K562 (cell line): ENCODE measurements around the gene TXNRD2. TPM values are rescaled to one million over a fixed set of nuclear protein-coding genes. Genes with fewer than 3 reads are reported as not detected.

Experiments
- ATAC-seq: fragments of 200-7000 bp; cut with Tn5 transposase; 3 replicates; pipeline ENCODE4 v1.9.1; 2020; ENCODE audit warnings: moderate library complexity
- BruUV-seq: library from RNA; stranded (reverse); fragments of 400-500 nt; replicated peaks from 2 replicates; lab custom pipeline; 2021; lab: Mats Ljungman, UMichigan
- CTCF ChIA-PET: fragments of 300-600 bp; formaldehyde crosslinking; extraction: SDS; loops from one replicate; lab custom pipeline; 2021; ENCODE audit warnings: low intra/inter-chr PET ratio; lab: Yijun Ruan, JAX
- POLR2A ChIA-PET: fragments of 300-600, 350-650 bp; sonication (Branson Sonifier 250); formaldehyde crosslinking; extraction: SDS; loops from one replicate; lab custom pipeline; 2021; ENCODE audit warnings: antibody characterized with exemption, inconsistent platforms; lab: Yijun Ruan, JAX
- DNase-seq, 4 experiments: peaks; one replicate each; pipeline versions ENCODE4 v3.0.0 to v3.0.0-alpha.2; 2011 to 2018; ENCODE audit warnings: low spot score in 3 of 4, mixed read lengths in 3 of 4; ENCODE audit errors: extremely low read depth in 1 of 4
- FAIRE-seq: peaks from 2 replicates; lab custom pipeline; 2011; peaks lifted over from hg19 to GRCh38; lab: Jason Lieb, UNC
- H2AFZ ChIP-seq: 2 replicates; pipeline ENCODE4 v1.6.0; 2011; ENCODE audit warnings: low read depth, low read length, control low read depth, inconsistent platforms
- H3K27ac ChIP-seq: fragments of 200-600 bp; 3 replicates; pipeline ENCODE4 v1.8.0; 2011; ENCODE audit warnings: low read depth, mild to moderate bottlenecking, control low read depth, inconsistent platforms, low read length, moderate library complexity, mixed read lengths; ENCODE audit errors: extremely low read depth
- H3K27me3 ChIP-seq, 2 experiments: fragments of 300-600 bp in 1 of 2; 2 replicates in 1 of 2; 3 replicates in 1 of 2; pipeline versions ENCODE4 v1.6.0 to v1.8.0; 2011; ENCODE audit warnings: inconsistent platforms in 2 of 2, low read length in 2 of 2, mild to moderate bottlenecking in 1 of 2, mixed read lengths in 1 of 2, moderate library complexity in 1 of 2; ENCODE audit not compliant: control insufficient read depth in 2 of 2, insufficient read depth in 2 of 2
- H3K36me3 ChIP-seq: fragments of 300-600 bp; 3 replicates; pipeline ENCODE4 v1.8.0; 2011; ENCODE audit warnings: mild to moderate bottlenecking, low read length, inconsistent platforms; ENCODE audit not compliant: control insufficient read depth, insufficient read depth
- H3K4me1 ChIP-seq, 2 experiments: fragments of 200-600 bp in 1 of 2; replicated peaks in 1 of 2; 2 replicates in 1 of 2; 3 replicates in 1 of 2; pipeline versions ENCODE4 v1.5.1 to v1.8.0; 2011; ENCODE audit warnings: inconsistent platforms in 2 of 2, low read length in 2 of 2, mild to moderate bottlenecking in 1 of 2, mixed read lengths in 1 of 2, moderate library complexity in 1 of 2; ENCODE audit not compliant: control insufficient read depth in 2 of 2, insufficient read depth in 2 of 2
- H3K4me2 ChIP-seq: 2 replicates; pipeline ENCODE4 v1.6.1; 2011; ENCODE audit warnings: low read length, control low read depth, inconsistent platforms, mixed read lengths; ENCODE audit not compliant: insufficient read depth
- H3K4me3 ChIP-seq: fragments of 200-600 bp; sonication (generic), shearing (Covaris generic); 2 replicates; pipeline ENCODE4 v1.5.1; 2016; ENCODE audit warnings: control low read depth, inconsistent platforms
- H3K79me2 ChIP-seq: fragments of 200-600 bp; 3 replicates; pipeline ENCODE4 v1.8.0; 2011; ENCODE audit warnings: low read length, inconsistent platforms; ENCODE audit not compliant: control insufficient read depth, insufficient read depth
- H3K9ac ChIP-seq, 2 experiments: 2 replicates each; pipeline versions ENCODE4 v1.6.0 to v1.6.1; 2011; ENCODE audit warnings: low read depth in 2 of 2, low read length in 2 of 2, control low read depth in 1 of 2, inconsistent platforms in 1 of 2, mild to moderate bottlenecking in 1 of 2, mixed read lengths in 1 of 2; ENCODE audit not compliant: insufficient read depth in 1 of 2
- H3K9me1 ChIP-seq: one replicate; pipeline ENCODE4 v1.6.0; 2011; ENCODE audit warnings: inconsistent platforms, mild to moderate bottlenecking, low read length, moderate library complexity; ENCODE audit not compliant: control insufficient read depth, insufficient read depth
- H3K9me3 ChIP-seq: replicated peaks from 2 replicates; pipeline ENCODE4 v1.5.1; 2011; ENCODE audit warnings: low read depth, low read length, inconsistent platforms; ENCODE audit not compliant: control insufficient read depth, insufficient read depth
- H4K20me1 ChIP-seq: replicated peaks from 2 replicates; pipeline ENCODE4 v1.6.1; 2011; ENCODE audit warnings: low read length, inconsistent platforms, mixed read lengths; ENCODE audit not compliant: control insufficient read depth, insufficient read depth
- CBFA2T2 ChIP-seq: fragments of 450-650 bp; conservative IDR thresholded peaks from 2 replicates; pipeline ENCODE4 v1.6.1; 2017; ENCODE audit warnings: mild to moderate bottlenecking
- CEBPB ChIP-seq: fragments of 450-650 bp; IDR thresholded peaks from 2 replicates; pipeline ENCODE4 v1.6.1; 2016; ENCODE audit warnings: missing genetic modification characterization, missing compliant biosample characterization
- HDAC3 ChIP-seq: fragments of 450-650 bp; IDR thresholded peaks from 2 replicates; pipeline ENCODE4 v1.6.1; 2018; ENCODE audit warnings: borderline replicate concordance, mild to moderate bottlenecking, moderate library complexity; ENCODE audit not compliant: partially characterized antibody
- ILK ChIP-seq: fragments of 450-650 bp; IDR thresholded peaks from 2 replicates; pipeline ENCODE4 v1.6.1; 2016; ENCODE audit warnings: missing genetic modification characterization, low read depth, mild to moderate bottlenecking, missing compliant biosample characterization, moderate library complexity, borderline replicate concordance
- MEF2D ChIP-seq: conservative IDR thresholded peaks from 2 replicates; pipeline ENCODE4 v1.6.1; 2016; ENCODE audit warnings: low read depth, missing genetic modification characterization, missing compliant biosample characterization
- NBN ChIP-seq: fragments of 450-650 bp; IDR thresholded peaks from 2 replicates; pipeline ENCODE4 v1.6.1; 2016; ENCODE audit warnings: low read depth, mild to moderate bottlenecking
- NFATC3 ChIP-seq: fragments of 450-650 bp; IDR thresholded peaks from 2 replicates; pipeline ENCODE4 v1.6.1; 2017; ENCODE audit warnings: mild to moderate bottlenecking
- NUFIP1 ChIP-seq: fragments of 450-650 bp; IDR thresholded peaks from 2 replicates; pipeline ENCODE4 v1.6.1; 2018; ENCODE audit not compliant: partially characterized antibody
- PHF8 ChIP-seq: fragments of 200-600 bp; sonication (generic); IDR thresholded peaks from 2 replicates; pipeline ENCODE4 v1.6.1; 2012; ENCODE audit warnings: mixed run types, mild to moderate bottlenecking, inconsistent platforms, low read length, moderate library complexity, borderline replicate concordance
- POLR2AphosphoS2 ChIP-seq: IDR thresholded peaks from 2 replicates; pipeline ENCODE4 v1.6.1; 2012; ENCODE audit warnings: low read length, improper control_type of control experiment
- TEAD4 ChIP-seq, 2 experiments: sonication (generic) in 1 of 2; formaldehyde crosslinking in 1 of 2; IDR thresholded peaks; 2 replicates each; pipeline versions ENCODE4 v1.6.1 to v1.8.0; 2012 to 2022; ENCODE audit warnings: borderline replicate concordance in 1 of 2, inconsistent platforms in 1 of 2, low read length in 1 of 2, mild to moderate bottlenecking in 1 of 2, missing genetic modification reagents in 1 of 2
- ZBTB1 ChIP-seq: sonication (generic); formaldehyde crosslinking; IDR thresholded peaks from 2 replicates; pipeline ENCODE4 v1.8.1; 2023; ENCODE audit warnings: missing genetic modification reagents, low read depth, mild to moderate bottlenecking, borderline replicate concordance
- ZFP30 ChIP-seq: fragments of 250-450 bp; sonication (Bioruptor Pico); IDR thresholded peaks from 2 replicates; pipeline ENCODE4 v1.8.0; 2022; ENCODE audit warnings: moderate library complexity, mild to moderate bottlenecking, inconsistent platforms, borderline replicate concordance
- WGBS: fragments of 100-300 bp; shearing (Covaris generic); methylation state at CpG from one replicate; pipeline ENCODE4 v1.1.6; 2016; ENCODE audit warnings: low coverage, mixed read lengths; ENCODE audit not compliant: insufficient coverage; ENCODE audit errors: missing lambda C conversion rate; 5-methylcytosine and 5-hydroxymethylcytosine counted together
- in situ Hi-C: fragments of 300-500 bp; cut with MboI; formaldehyde crosslinking; loops from 4 replicates; pipeline ENCODE4 v1.15.0; 2018; ENCODE audit warnings: inconsistent platforms, mixed read lengths
- intact Hi-C: fragments of 100-400 bp; cut with micrococcal nuclease; formaldehyde crosslinking; loops from 2 replicates; pipeline ENCODE4 v1.14.2; 2022
- polyA plus RNA-seq, 8 experiments: library from polyadenylated mRNA; depleted of rRNA in 4 of 8; stranded (reverse) in 5 of 8; unstranded in 3 of 8; fragments of >200 nt; fragmentation: Nextera tagmentation in 2 of 8; fragmentation: Illumina TruSeq in 1 of 8; extraction: Ambion mirVana in 2 of 8; extraction: Trizol in 1 of 8; gene quantifications; 2 replicates each; pipeline versions ENCODE4 v1.2.1 to v1.2.3, GENCODE V29; 2011 to 2014; ENCODE audit warnings: inconsistent platforms in 1 of 8, missing spikeins in 1 of 8
- total RNA-seq, 7 experiments: library from RNA; depleted of rRNA in 6 of 7; stranded (reverse); fragments of >200 nt in 6 of 7; fragmentation: Illumina TruSeq in 2 of 7; extraction: Trizol in 2 of 7; gene quantifications; 2 replicates each; pipeline versions ENCODE4 v1.2.1 to v1.2.3, GENCODE V29; 2011 to 2021; ENCODE audit warnings: low replicate concordance in 1 of 7
- TF ChIP-seq, protein P1 (sequence below): fragments of 450-650 bp; formaldehyde crosslinking; IDR thresholded peaks from 2 replicates; pipeline ENCODE4 v1.4.0; 2022; ENCODE audit warnings: missing genetic modification characterization
- TF ChIP-seq, protein P2 (sequence below): sonication (generic); formaldehyde crosslinking; IDR thresholded peaks from 2 replicates; pipeline ENCODE4 v1.9.0; 2022; ENCODE audit warnings: mild to moderate bottlenecking, missing genetic modification reagents
- TF ChIP-seq, protein P3 (sequence below): sonication (generic); formaldehyde crosslinking; IDR thresholded peaks from 2 replicates; pipeline ENCODE4 v1.5.0; 2020; ENCODE audit warnings: missing genetic modification reagents

The TXNRD2 gene
- total and polyA plus RNA-seq, 9 of the 15 experiments (the other 6 are each of a cell fraction or from before 2014, with no cell fraction given) = 3.3 to 80.2 (median 49.4) TPM

DNA sequence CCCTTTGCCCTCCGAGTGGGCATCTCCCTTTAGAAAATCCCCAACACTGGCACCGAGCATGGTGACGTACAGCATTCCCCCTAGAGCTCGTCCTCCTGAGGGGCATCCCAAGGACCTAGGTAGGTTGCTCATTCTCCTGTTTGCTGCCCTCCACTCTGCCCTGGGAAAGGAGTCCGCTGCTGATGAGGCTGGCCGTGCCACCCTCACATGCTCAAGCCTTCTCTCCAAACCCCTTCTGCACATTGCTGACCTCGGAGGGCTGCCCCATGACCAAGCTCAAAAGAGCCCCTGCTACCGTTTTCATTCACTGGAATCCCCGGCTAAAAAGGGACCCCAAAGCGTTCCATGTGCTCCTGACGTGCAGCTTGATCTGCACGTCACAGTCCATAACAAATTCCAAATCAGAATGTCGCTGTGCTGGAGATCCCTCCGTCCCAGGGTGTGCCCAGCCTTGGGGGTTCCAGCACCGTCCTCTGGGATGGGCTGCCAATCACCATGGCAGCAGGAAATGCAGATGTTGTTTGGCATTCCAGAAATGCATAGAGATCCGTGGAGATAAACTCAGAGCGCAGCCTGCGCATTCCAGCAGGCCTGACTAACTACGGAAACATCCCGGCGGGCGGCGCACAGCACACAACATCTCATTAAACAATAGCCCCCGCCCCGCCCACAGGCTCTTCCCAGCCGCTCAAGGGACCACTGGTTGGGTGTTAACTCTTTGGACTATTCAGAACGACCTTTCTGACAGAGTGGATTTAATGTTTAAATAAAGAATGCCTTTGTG, 60.6 kb downstream of the TXNRD2 start (continued):
- TF ChIP-seq ZBTB1 (CRISPR knock-in tag) (no peak), POLR2AphosphoS2 (peak; percentile 25; the same call in 1 of the 2 replicates), MEF2D (no peak), TEAD4 (IDR thresholded peaks at IDR 0.05; ENCODE audit: low read length) (peak; percentile 79), TEAD4 (CRISPR knock-in tag; IDR thresholded peaks at IDR 0.05; ENCODE audit: borderline replicate concordance) (no peak)
- TF ChIP-seq, protein P1, sequence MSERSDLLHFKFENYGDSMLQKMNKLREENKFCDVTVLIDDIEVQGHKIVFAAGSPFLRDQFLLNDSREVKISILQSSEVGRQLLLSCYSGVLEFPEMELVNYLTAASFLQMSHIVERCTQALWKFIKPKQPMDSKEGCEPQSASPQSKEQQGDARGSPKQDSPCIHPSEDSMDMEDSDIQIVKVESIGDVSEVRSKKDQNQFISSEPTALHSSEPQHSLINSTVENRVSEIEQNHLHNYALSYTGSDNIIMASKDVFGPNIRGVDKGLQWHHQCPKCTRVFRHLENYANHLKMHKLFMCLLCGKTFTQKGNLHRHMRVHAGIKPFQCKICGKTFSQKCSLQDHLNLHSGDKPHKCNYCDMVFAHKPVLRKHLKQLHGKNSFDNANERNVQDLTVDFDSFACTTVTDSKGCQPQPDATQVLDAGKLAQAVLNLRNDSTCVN = 0 out of 2 replicates have a peak, but pooled peaks have one; percentile 62

DNA sequence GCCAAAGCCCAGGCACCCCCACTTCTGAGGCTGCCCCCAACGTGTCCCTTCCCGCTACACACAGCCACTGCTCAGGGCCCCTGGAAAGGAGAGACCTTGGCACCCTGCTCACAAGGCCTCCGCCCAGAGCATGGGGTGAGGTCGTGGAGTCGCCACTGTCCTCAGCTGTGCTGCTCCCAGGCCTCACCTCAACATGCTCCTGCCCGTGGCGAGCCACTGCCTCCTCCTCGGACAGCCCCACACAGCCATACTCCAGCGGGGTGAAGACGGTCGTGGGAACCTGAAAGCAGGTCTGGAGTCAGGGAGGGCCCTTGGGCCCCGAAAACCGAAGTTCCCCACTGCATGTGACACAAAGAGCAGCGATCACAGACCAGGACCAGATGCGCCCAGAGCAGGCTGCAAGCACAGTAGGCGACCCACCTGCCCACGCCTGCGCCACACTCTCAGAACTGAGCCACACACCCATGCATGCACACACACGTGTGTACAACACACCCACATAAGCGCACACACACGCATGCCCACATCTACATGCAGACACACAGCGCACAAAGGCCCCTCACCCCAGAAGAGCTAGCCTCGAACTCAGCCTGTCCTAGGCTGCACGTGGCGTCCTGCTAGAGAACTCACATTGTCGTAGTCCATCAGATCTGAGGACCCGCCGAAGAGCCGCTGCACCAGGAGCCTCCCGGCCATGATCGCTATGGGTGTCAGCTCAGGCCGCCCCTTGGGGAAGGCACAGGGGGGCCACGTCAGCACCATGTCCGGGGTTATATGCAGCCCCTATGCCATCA, 61.4 kb downstream of the TXNRD2 start:
- Histone ChIP-seq H2AFZ (no peak overlapping the region), H4K20me1 (peaks cover 34% of the 10 kb centered on the region), H3K4me3 (no peak overlapping the region), H3K27me3 (peaks cover 0 to 9% of the 10 kb centered on the region in 2 experiments; a peak in 1 of 5 replicates), H3K9me3 (no peaks in the 10 kb centered on the region), H3K36me3 (no peaks in the 10 kb centered on the region), H3K79me2 (no peaks in the 10 kb centered on the region), H3K9me1 (no peaks in the 10 kb centered on the region), H3K4me2 (no peak overlapping the region), H3K9ac (peak overlapping the region in 1 of 2 experiments; percentile 74; a peak in 2 of 4 replicates), H3K27ac (no peak overlapping the region), H3K4me1 (peaks cover 12 to 78% of the 10 kb centered on the region in 2 experiments)
- 63% methylated on average over 34 of the region's 34 CpGs for WGBS
- intact Hi-C loops (no loop called here), in situ Hi-C loops (no loop called here)
- CTCF ChIA-PET = no interaction called here
- POLR2A ChIA-PET = interaction anchor here (0.8 to 4.0 kb wide), 10 partner anchors 8 to 149 kb away, joined by 3 to 21 read pairs (median 5); partner anchors contain the start of genes GNB1L and RTL10
- peak; percentile 46 for FAIRE-seq
- no peak for DNase-seq
- BruUV-seq = no TSS peak
- ATAC-seq = peak; percentile 3; the same call in 1 of the 3 replicates
- TF ChIP-seq HDAC3 = no peak
- no peak for TF ChIP-seq NUFIP1
- TF ChIP-seq PHF8 = no peak
- TF ChIP-seq CBFA2T2 = no peak
- TF ChIP-seq NFATC3 = no peak
- no peak for TF ChIP-seq ZFP30 (CRISPR knock-in tag)
- TF ChIP-seq, protein P2, sequence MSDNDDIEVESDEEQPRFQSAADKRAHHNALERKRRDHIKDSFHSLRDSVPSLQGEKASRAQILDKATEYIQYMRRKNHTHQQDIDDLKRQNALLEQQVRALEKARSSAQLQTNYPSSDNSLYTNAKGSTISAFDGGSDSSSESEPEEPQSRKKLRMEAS (CRISPR knock-in tag) = no peak
- TF ChIP-seq ILK = no peak
- TF ChIP-seq NBN = no peak
- TF ChIP-seq, protein P3, sequence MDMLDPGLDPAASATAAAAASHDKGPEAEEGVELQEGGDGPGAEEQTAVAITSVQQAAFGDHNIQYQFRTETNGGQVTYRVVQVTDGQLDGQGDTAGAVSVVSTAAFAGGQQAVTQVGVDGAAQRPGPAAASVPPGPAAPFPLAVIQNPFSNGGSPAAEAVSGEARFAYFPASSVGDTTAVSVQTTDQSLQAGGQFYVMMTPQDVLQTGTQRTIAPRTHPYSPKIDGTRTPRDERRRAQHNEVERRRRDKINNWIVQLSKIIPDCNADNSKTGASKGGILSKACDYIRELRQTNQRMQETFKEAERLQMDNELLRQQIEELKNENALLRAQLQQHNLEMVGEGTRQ (CRISPR knock-in tag) = no peak; the same call in 1 of the 2 replicates
- no peak for TF ChIP-seq CEBPB
